Right lobe of liver (tissue), 4 donors: Measurements from ENCODE around the gene SH3TC1.

Experiments used
- POLR2A ChIP-seq: fragments of 450-650 bp; IDR thresholded peaks from one replicate; pipeline ENCODE4 v1.6.1; 2017; ENCODE audit warnings: antibody characterized with exemption, mild to moderate bottlenecking
- TF ChIP-seq, protein P1 (sequence below), 4 donors: fragments of 200-600 bp in 3 of 4; fragments of 450-650 bp in 1 of 4; IDR thresholded peaks; one replicate each; pipeline versions ENCODE4 v1.5.1 to v1.8.0; 2016 to 2022; ENCODE audit warnings: antibody characterized with exemption in 4 of 4, mild to moderate bottlenecking in 2 of 4
- donor health status: DM: no; HTN: no; CAD: no.
- donor health status: DM: no; HTN: no; CAD: no.
- donor health status: DM: no; HTN: yes; CAD: no.

DNA sequence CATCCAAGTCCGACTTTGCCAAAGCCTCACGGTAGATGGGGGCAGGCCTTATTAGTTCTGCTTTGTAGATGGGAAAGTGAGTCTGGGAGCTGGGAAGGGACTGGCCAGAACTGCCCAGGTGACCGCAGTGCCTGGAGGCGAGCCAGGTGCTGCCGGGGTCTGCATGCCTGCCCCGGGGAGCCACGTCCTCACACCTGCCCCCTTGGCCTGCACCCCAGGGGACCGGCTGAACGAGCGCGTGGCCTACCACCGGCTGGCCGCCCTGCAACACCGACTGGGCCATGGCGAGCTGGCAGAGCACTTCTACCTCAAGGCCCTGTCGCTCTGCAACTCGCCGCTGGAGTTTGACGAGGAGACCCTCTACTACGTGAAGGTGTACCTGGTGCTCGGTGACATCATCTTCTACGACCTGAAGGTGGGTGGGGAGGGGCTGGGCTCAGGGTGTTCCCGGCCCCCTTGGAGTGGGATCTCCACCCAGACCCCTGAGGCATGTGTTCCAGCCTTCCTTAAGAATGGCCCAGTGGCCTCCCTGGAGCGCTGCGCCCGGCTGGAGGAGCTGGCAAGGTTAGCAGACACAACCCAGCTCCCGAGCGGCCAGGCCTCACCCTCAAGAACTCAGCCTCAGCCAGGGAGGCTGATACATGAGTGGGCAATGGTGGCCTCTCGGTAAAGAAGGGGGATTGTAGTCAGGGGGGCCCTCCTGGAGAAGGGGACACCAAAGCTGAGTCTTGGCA, 38.3 kb downstream of the SH3TC1 start:
- TF ChIP-seq POLR2A: no peak
- TF ChIP-seq, protein P1, sequence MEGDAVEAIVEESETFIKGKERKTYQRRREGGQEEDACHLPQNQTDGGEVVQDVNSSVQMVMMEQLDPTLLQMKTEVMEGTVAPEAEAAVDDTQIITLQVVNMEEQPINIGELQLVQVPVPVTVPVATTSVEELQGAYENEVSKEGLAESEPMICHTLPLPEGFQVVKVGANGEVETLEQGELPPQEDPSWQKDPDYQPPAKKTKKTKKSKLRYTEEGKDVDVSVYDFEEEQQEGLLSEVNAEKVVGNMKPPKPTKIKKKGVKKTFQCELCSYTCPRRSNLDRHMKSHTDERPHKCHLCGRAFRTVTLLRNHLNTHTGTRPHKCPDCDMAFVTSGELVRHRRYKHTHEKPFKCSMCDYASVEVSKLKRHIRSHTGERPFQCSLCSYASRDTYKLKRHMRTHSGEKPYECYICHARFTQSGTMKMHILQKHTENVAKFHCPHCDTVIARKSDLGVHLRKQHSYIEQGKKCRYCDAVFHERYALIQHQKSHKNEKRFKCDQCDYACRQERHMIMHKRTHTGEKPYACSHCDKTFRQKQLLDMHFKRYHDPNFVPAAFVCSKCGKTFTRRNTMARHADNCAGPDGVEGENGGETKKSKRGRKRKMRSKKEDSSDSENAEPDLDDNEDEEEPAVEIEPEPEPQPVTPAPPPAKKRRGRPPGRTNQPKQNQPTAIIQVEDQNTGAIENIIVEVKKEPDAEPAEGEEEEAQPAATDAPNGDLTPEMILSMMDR (IDR thresholded peaks at IDR 0.05): no peak
